GM12864 (cell line): ENCODE data around the gene GADL1.

Experiments used
- DNase-seq: peaks from one replicate; pipeline ENCODE4 v3.0.0-alpha.2; 2011; ENCODE audit warnings: low read depth
- H3K4me3 ChIP-seq: 2 replicates; pipeline ENCODE4 v1.5.1; 2011; ENCODE audit warnings: mild to moderate bottlenecking, low read depth, low read length, control low read depth
- CTCF ChIP-seq: IDR thresholded peaks from 2 replicates; pipeline ENCODE4 v1.5.1; 2011; ENCODE audit warnings: low read depth, mild to moderate bottlenecking, moderate library complexity, low read length, control low read depth, inconsistent platforms; ENCODE audit errors: missing control alignments

Gene GADL1

GRCh38 chr3:30679045-30679444 is 215.4 kb downstream of the GADL1 start:
- no peak for TF ChIP-seq CTCF
- DNase-seq: no peak
- no peak overlapping the region for H3K4me3 ChIP-seq

- DNase-seq: no peak
- TF ChIP-seq CTCF: no peak
- no peak overlapping the region for H3K4me3 ChIP-seq
Measured at GRCh38 chr3:30677347-30677685, 217.1 kb downstream of the GADL1 start.

GRCh38 chr3:30676424-30677346 is 217.8 kb downstream of the GADL1 start:
- no peak for TF ChIP-seq CTCF
- no peak for DNase-seq

More at GRCh38 chr3:30676424-30677346, 217.8 kb downstream of the GADL1 start:
- H3K4me3 ChIP-seq: no peak overlapping the region
